H1 (cell line): ENCODE results near the gene METTL5. TPM values are rescaled to one million over a fixed set of nuclear protein-coding genes. Genes with fewer than 3 reads are reported as not detected.

ENCODE experiments used
- CTCF ChIA-PET: fragments of 300-600 bp; sonication (Branson Sonifier 250); formaldehyde crosslinking; loops from one replicate; lab custom pipeline; 2021; ENCODE audit not compliant: partially characterized antibody; lab: Charles Lee
- POLR2A ChIA-PET: fragments of 300-600 bp; sonication (Branson Sonifier 250); formaldehyde crosslinking; loops from one replicate; lab custom pipeline; 2021; ENCODE audit warnings: inconsistent platforms; ENCODE audit not compliant: partially characterized antibody; lab: Charles Lee
- DNase-seq, 2 experiments: peaks; one replicate each; pipeline versions ENCODE4 v3.0.0 to v3.0.0-alpha.2; 2010 to 2022; ENCODE audit warnings: low spot score in 2 of 2, low read depth in 1 of 2, mixed read lengths in 1 of 2
- FAIRE-seq: peaks from 2 replicates; lab custom pipeline; 2011; peaks lifted over from hg19 to GRCh38; lab: Jason Lieb, UNC
- H2AFZ ChIP-seq: 2 replicates; pipeline ENCODE4 v1.8.1; 2012; ENCODE audit warnings: low read length, inconsistent platforms
- H2AK5ac ChIP-seq: 2 replicates; pipeline ENCODE4 v1.6.1; 2013; ENCODE audit warnings: low read depth, low read length
- H2BK120ac ChIP-seq: replicated peaks from 2 replicates; pipeline ENCODE3; 2013; ENCODE audit warnings: low read depth, low read length, inconsistent platforms
- H2BK12ac ChIP-seq: 2 replicates; pipeline ENCODE4 v1.6.1; 2013; ENCODE audit warnings: low read depth, low read length
- H2BK15ac ChIP-seq: 2 replicates; pipeline ENCODE4 v1.6.1; 2013; ENCODE audit warnings: low read length
- H2BK20ac ChIP-seq: 2 replicates; pipeline ENCODE4 v1.6.1; 2013; ENCODE audit warnings: low read length
- H2BK5ac ChIP-seq: 2 replicates; pipeline ENCODE4 v1.6.1; 2013; ENCODE audit warnings: low read depth, low read length
- H3K14ac ChIP-seq: 2 replicates; pipeline ENCODE4 v1.6.1; 2013; ENCODE audit warnings: inconsistent platforms; ENCODE audit not compliant: insufficient read length
- H3K18ac ChIP-seq: 2 replicates; pipeline ENCODE4 v1.6.1; 2013; ENCODE audit warnings: low read length; ENCODE audit errors: extremely low read depth
- H3K23ac ChIP-seq: 2 replicates; pipeline ENCODE4 v1.6.1; 2013; ENCODE audit warnings: inconsistent platforms; ENCODE audit not compliant: insufficient read length
- H3K23me2 ChIP-seq: 2 replicates; pipeline ENCODE4 v1.6.1; 2013; ENCODE audit warnings: low read depth, low read length
- H3K27ac ChIP-seq: 2 replicates; pipeline ENCODE4 v1.6.1; 2011; ENCODE audit warnings: low read depth, low read length, inconsistent platforms
- H3K27me3 ChIP-seq, 4 experiments: replicated peaks in 1 of 4; 1 replicate in 1 of 4; 2 replicates in 3 of 4; pipeline versions ENCODE4 v1.6.1 to v1.8.1; 2011 to 2013; ENCODE audit warnings: low read length in 3 of 4, mild to moderate bottlenecking in 3 of 4, inconsistent platforms in 2 of 4, mixed read lengths in 2 of 4, moderate library complexity in 1 of 4; ENCODE audit not compliant: control insufficient read depth in 3 of 4, insufficient read depth in 3 of 4; ENCODE audit errors: extremely low read depth in 1 of 4
- H3K36me3 ChIP-seq, 4 experiments: 2 replicates each; pipeline versions ENCODE4 v1.6.1 to v1.8.1; 2011 to 2013; ENCODE audit warnings: mild to moderate bottlenecking in 4 of 4, low read length in 3 of 4, moderate library complexity in 2 of 4, control low read depth in 1 of 4, inconsistent platforms in 1 of 4; ENCODE audit not compliant: insufficient read depth in 4 of 4, control insufficient read depth in 2 of 4
- H3K4ac ChIP-seq: replicated peaks from 2 replicates; pipeline ENCODE3; 2013; ENCODE audit warnings: low read length, low read depth, mixed read lengths, inconsistent platforms; ENCODE audit not compliant: insufficient read length
- H3K4me1 ChIP-seq, 4 experiments: replicated peaks in 1 of 4; 1 replicate in 1 of 4; 2 replicates in 3 of 4; pipeline versions ENCODE4 v1.6.1 to v1.8.1; 2011 to 2013; ENCODE audit warnings: low read length in 3 of 4, inconsistent platforms in 2 of 4, mixed read lengths in 1 of 4; ENCODE audit not compliant: insufficient read depth in 4 of 4, control insufficient read depth in 3 of 4
- H3K4me2 ChIP-seq, 2 experiments: 2 replicates each; pipeline versions ENCODE4 v1.6.1 to v1.8.1; 2011 to 2013; ENCODE audit warnings: low read depth in 2 of 2, low read length in 2 of 2, control low read depth in 1 of 2, inconsistent platforms in 1 of 2, mild to moderate bottlenecking in 1 of 2; ENCODE audit not compliant: insufficient read depth in 1 of 2
- H3K4me3 ChIP-seq, 4 experiments: fragments of 200-600, 300-600 bp in 1 of 4; sonication (generic), shearing (Covaris generic), sonication (Bioruptor Twin) in 1 of 4; 2 replicates each; pipeline versions ENCODE4 v1.5.1 to v1.8.1; 2011 to 2016; ENCODE audit warnings: low read length in 4 of 4, low read depth in 3 of 4, control low read depth in 2 of 4, inconsistent platforms in 2 of 4, mild to moderate bottlenecking in 2 of 4, mixed read lengths in 1 of 4, moderate library complexity in 1 of 4; ENCODE audit not compliant: insufficient read depth in 2 of 4; ENCODE audit errors: extremely low read depth in 1 of 4
- H3K56ac ChIP-seq: replicated peaks from 2 replicates; pipeline ENCODE3; 2013; ENCODE audit warnings: low read depth, mild to moderate bottlenecking, mixed read lengths, low read length, inconsistent platforms; ENCODE audit not compliant: insufficient read length
- H3K79me1 ChIP-seq: 2 replicates; pipeline ENCODE4 v1.6.1; 2013; ENCODE audit warnings: low read depth, low read length, control low read depth
- H3K79me2 ChIP-seq, 2 experiments: 2 replicates each; pipeline versions ENCODE4 v1.6.1 to v1.8.1; 2012 to 2013; ENCODE audit warnings: low read length in 2 of 2, mild to moderate bottlenecking in 2 of 2, inconsistent platforms in 1 of 2; ENCODE audit not compliant: insufficient read depth in 2 of 2, control insufficient read depth in 1 of 2
- H3K9ac ChIP-seq, 4 experiments: replicated peaks in 1 of 4; 1 replicate in 1 of 4; 2 replicates in 3 of 4; pipeline versions ENCODE4 v1.6.1 to v1.8.1; 2011 to 2013; ENCODE audit warnings: low read depth in 3 of 4, low read length in 3 of 4, control low read depth in 2 of 4, mild to moderate bottlenecking in 2 of 4, moderate library complexity in 2 of 4, inconsistent platforms in 1 of 4; ENCODE audit errors: extremely low read depth in 1 of 4
- H3K9me3 ChIP-seq, 2 experiments: 2 replicates each; pipeline versions ENCODE4 v1.6.1 to v1.8.1; 2012 to 2013; ENCODE audit warnings: mild to moderate bottlenecking in 2 of 2, moderate library complexity in 2 of 2, control low read depth in 1 of 2, inconsistent platforms in 1 of 2, low read depth in 1 of 2, low read length in 1 of 2, mixed read lengths in 1 of 2; ENCODE audit not compliant: insufficient read depth in 2 of 2
- H4K20me1 ChIP-seq, 2 experiments: replicated peaks in 1 of 2; 2 replicates each; pipeline versions ENCODE3 to v1.8.1; 2011 to 2013; ENCODE audit warnings: inconsistent platforms in 2 of 2, low read length in 2 of 2, mild to moderate bottlenecking in 1 of 2; ENCODE audit not compliant: insufficient read depth in 2 of 2, control insufficient read depth in 1 of 2
- H4K5ac ChIP-seq: 2 replicates; pipeline ENCODE4 v1.6.1; 2013; ENCODE audit warnings: low read length, low read depth, mixed read lengths, inconsistent platforms; ENCODE audit not compliant: insufficient read length
- H4K8ac ChIP-seq: 2 replicates; pipeline ENCODE4 v1.8.0; 2013; ENCODE audit warnings: mild to moderate bottlenecking, moderate library complexity, low read length, inconsistent platforms; ENCODE audit not compliant: insufficient read depth; ENCODE audit errors: extremely low read depth
- H4K91ac ChIP-seq: replicated peaks from 2 replicates; pipeline ENCODE3; 2013; ENCODE audit warnings: low read length, mixed read lengths, inconsistent platforms; ENCODE audit not compliant: insufficient read length
- BCL11A ChIP-seq, 2 experiments: IDR thresholded peaks; one replicate each; pipeline ENCODE4 v1.6.1; 2011; ENCODE audit warnings: low read depth in 2 of 2, low read length in 2 of 2, mild to moderate bottlenecking in 2 of 2
- CBX8 ChIP-seq: fragments of 300-800, 300-1000 bp; sonication (generic); IDR thresholded peaks from 2 replicates; pipeline ENCODE4 v1.7.1; 2016; ENCODE audit warnings: low read depth, low read length, borderline replicate concordance
- CHD2 ChIP-seq: IDR thresholded peaks from 2 replicates; pipeline ENCODE4 v1.6.1; 2012; ENCODE audit warnings: low read length, improper control_type of control experiment
- CREB1 ChIP-seq: IDR thresholded peaks from 2 replicates; pipeline ENCODE4 v1.6.1; 2012; ENCODE audit warnings: inconsistent platforms
- EZH2 ChIP-seq: fragments of 200-600 bp; sonication (generic); IDR thresholded peaks from 2 replicates; pipeline ENCODE4 v1.7.1; 2012; ENCODE audit warnings: low read depth, mild to moderate bottlenecking, moderate library complexity, low read length, inconsistent platforms; ENCODE audit not compliant: severe bottlenecking
- KDM1A ChIP-seq: fragments of 200-600, 300-600 bp; sonication (generic); IDR thresholded peaks from 2 replicates; pipeline ENCODE4 v1.7.1; 2016; ENCODE audit warnings: mild to moderate bottlenecking, low read length, borderline replicate concordance
- NRF1 ChIP-seq: IDR thresholded peaks from 2 replicates; pipeline ENCODE4 v1.6.1; 2011; ENCODE audit warnings: mild to moderate bottlenecking, low read depth, low read length, improper control_type of control experiment
- POU5F1 ChIP-seq: IDR thresholded peaks from 2 replicates; pipeline ENCODE4 v1.6.1; 2011; ENCODE audit warnings: low read depth, mild to moderate bottlenecking, low read length, moderate library complexity
- RNF2 ChIP-seq: fragments of 200-900, 300-1000 bp; sonication (generic); IDR thresholded peaks from 2 replicates; pipeline ENCODE4 v1.7.1; 2016; ENCODE audit warnings: borderline replicate concordance, low read depth, mild to moderate bottlenecking, antibody characterized with exemption, low read length; ENCODE audit not compliant: poor library complexity, severe bottlenecking; ENCODE audit errors: missing control alignments
- TEAD4 ChIP-seq: IDR thresholded peaks from 2 replicates; pipeline ENCODE4 v1.6.1; 2012; ENCODE audit warnings: low read depth, low read length, inconsistent platforms, mixed read lengths
- WGBS, 2 experiments: shearing (Covaris generic) in 1 of 2; methylation state at CpG; one replicate each; pipeline versions ENCODE4 v1.1.6 to v1.1.7; 2013 to 2015; ENCODE audit warnings: low lambda C conversion rate in 2 of 2, mixed read lengths in 2 of 2, inconsistent platforms in 1 of 2, low coverage in 1 of 2, missing lambda C conversion rate in 1 of 2; ENCODE audit not compliant: insufficient replicate concordance in 2 of 2, insufficient coverage in 1 of 2, insufficient read length in 1 of 2; ENCODE audit errors: extremely low coverage in 1 of 2, missing lambda C conversion rate in 1 of 2; 5-methylcytosine and 5-hydroxymethylcytosine counted together
- polyA plus RNA-seq, 7 experiments: library from polyadenylated mRNA; depleted of rRNA in 3 of 7; stranded (reverse) in 5 of 7; unstranded in 2 of 7; fragments of >200 nt in 5 of 7; fragments of 200-250 nt in 2 of 7; gene quantifications; 1 replicate in 5 of 7; 2 replicates in 1 of 7; 4 replicates in 1 of 7; pipeline versions ENCODE4 v1.2.1 to v1.2.3, GENCODE V29; 2011 to 2013; ENCODE audit warnings: missing spikeins in 2 of 7, mixed read lengths in 2 of 7
- total RNA-seq: library from RNA; stranded (reverse); fragmentation: NEBNext Ultra II Directional; extraction: Animal tissue kit (Norgen Biotek cat#: 25700); gene quantifications from 2 replicates; pipeline ENCODE4 v1.2.1, GENCODE V29; 2021
- TF ChIP-seq, protein P1 (sequence below): IDR thresholded peaks from 2 replicates; pipeline ENCODE4 v1.6.1; 2011; ENCODE audit warnings: low read length, improper control_type of control experiment

Gene METTL5
- total and polyA plus RNA-seq, 2 of the 8 experiments (the other 6 are each of a cell fraction or from before 2014, with no cell fraction given) = 34.5 to 74.1 TPM

- no peaks in the 10 kb centered on the region for H3K4me1 ChIP-seq
- H3K18ac ChIP-seq = no peak overlapping the region
- no peak overlapping the region for H2BK20ac ChIP-seq
- no peak overlapping the region for H3K4ac ChIP-seq
- H3K79me2 ChIP-seq = peaks cover 0 to 23% of the 10 kb centered on the region in 2 experiments; a peak in 1 of 4 replicates
- DNase-seq = no peak
- no peak overlapping the region for H3K9ac ChIP-seq
- no peak for FAIRE-seq
- no peak overlapping the region for H3K27ac ChIP-seq
- no peak overlapping the region for H3K4me3 ChIP-seq
- WGBS, 2 experiments = 84% methylated on average over 10 of the region's 10 CpGs; no CpG with 5 or more reads in 1 of the 2 experiments
- no peak overlapping the region for H3K23ac ChIP-seq
- no peak overlapping the region for H2AK5ac ChIP-seq
- H2AFZ ChIP-seq = no peak overlapping the region
- no peaks in the 10 kb centered on the region for H4K20me1 ChIP-seq
- no peak overlapping the region for H2BK120ac ChIP-seq
- CTCF ChIA-PET = interaction anchor here (1.1 to 2.3 kb wide), 2 partner anchors 12 to 24 kb away, joined by 3 to 9 read pairs; partner anchors contain the start of gene UBR3
- H2BK12ac ChIP-seq = no peak overlapping the region
- no peaks in the 10 kb centered on the region for H3K9me3 ChIP-seq
- H4K5ac ChIP-seq = no peak overlapping the region
- no peaks in the 10 kb centered on the region for H3K23me2 ChIP-seq
- H3K56ac ChIP-seq = no peak overlapping the region
- H3K14ac ChIP-seq = no peak overlapping the region
- no peak overlapping the region for H3K4me2 ChIP-seq
- H3K79me1 ChIP-seq = no peaks in the 10 kb centered on the region
- H4K8ac ChIP-seq = no peak overlapping the region
- POLR2A ChIA-PET = interaction anchor here (2.9 kb wide), 1 partner anchor 12 kb away, joined by 7 read pairs; the partner anchor contains the start of gene UBR3
- no peak overlapping the region for H2BK5ac ChIP-seq
- H3K27me3 ChIP-seq = no peaks in the 10 kb centered on the region
- no peak overlapping the region for H4K91ac ChIP-seq
- peaks cover 0 to 3% (median 0%) of the 10 kb centered on the region in 4 experiments; a peak in 1 of 8 replicates for H3K36me3 ChIP-seq
- H2BK15ac ChIP-seq = no peak overlapping the region
- TF ChIP-seq RNF2 (no peak), POU5F1 (no peak), CREB1 (no peak), EZH2 (no peak), TEAD4 (no peak), BCL11A (IDR thresholded peaks at IDR 0.05; ENCODE audit: low read depth in 2 of 2, low read length in 2 of 2) (no peak), CBX8 (no peak), CHD2 (no peak), KDM1A (no peak), NRF1 (no peak)
- TF ChIP-seq, protein P1, sequence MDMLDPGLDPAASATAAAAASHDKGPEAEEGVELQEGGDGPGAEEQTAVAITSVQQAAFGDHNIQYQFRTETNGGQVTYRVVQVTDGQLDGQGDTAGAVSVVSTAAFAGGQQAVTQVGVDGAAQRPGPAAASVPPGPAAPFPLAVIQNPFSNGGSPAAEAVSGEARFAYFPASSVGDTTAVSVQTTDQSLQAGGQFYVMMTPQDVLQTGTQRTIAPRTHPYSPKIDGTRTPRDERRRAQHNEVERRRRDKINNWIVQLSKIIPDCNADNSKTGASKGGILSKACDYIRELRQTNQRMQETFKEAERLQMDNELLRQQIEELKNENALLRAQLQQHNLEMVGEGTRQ = no peak
Measured at GRCh38 chr2:169839954-169840746, 15.4 kb upstream of the METTL5 start.
